Effector CD4-positive, alpha-beta T cell (primary cell): ENCODE data around the gene PDX1. TPM values are rescaled to one million over a fixed set of nuclear protein-coding genes. Genes with fewer than 3 reads are reported as not detected.

Experiments used
- DNase-seq: peaks from one replicate; pipeline ENCODE4 v3.0.0-alpha.2; 2020
- total RNA-seq: gene quantifications from one replicate; lab custom pipeline; 2026; lab: John Stamatoyannopoulos, UW

The PDX1 gene
- not detected for total RNA-seq

GRCh38 chr13:27919934-27920676, at the start of gene PDX1:
Gene PDX1, plus strand, starts transcription at chr13:27920000. Its CDS starts 139 bp downstream, at chr13:27920139.
- no peak for DNase-seq

GRCh38 chr13:27878274-27878673, 41.5 kb upstream of the PDX1 start:
- no peak for DNase-seq

- no peak for DNase-seq
Measured at GRCh38 chr13:27889471-27889870, 30.3 kb upstream of the PDX1 start.

GRCh38 chr13:27896726-27897125, 23.1 kb upstream of the PDX1 start:
- DNase-seq: no peak

- no peak for DNase-seq
Measured at GRCh38 chr13:27904719-27905118, 15.1 kb upstream of the PDX1 start.

GRCh38 chr13:27905650-27906049, 14.2 kb upstream of the PDX1 start:
- no peak for DNase-seq

GRCh38 chr13:27907121-27907787, 12.5 kb upstream of the PDX1 start:
- no peak for DNase-seq

GRCh38 chr13:27909378-27909777, 10.4 kb upstream of the PDX1 start:
- no peak for DNase-seq

- DNase-seq: no peak
Measured at GRCh38 chr13:27911521-27911920, 8.3 kb upstream of the PDX1 start.

GRCh38 chr13:27913160-27913559, 6.6 kb upstream of the PDX1 start:
- DNase-seq: no peak

- DNase-seq: no peak
Measured at GRCh38 chr13:27915301-27916207, 4.2 kb upstream of the PDX1 start.

GRCh38 chr13:27917121-27917947, 2.5 kb upstream of the PDX1 start:
- DNase-seq: no peak

- DNase-seq: no peak
Measured at GRCh38 chr13:27918041-27918917, 1.5 kb upstream of the PDX1 start.

- DNase-seq: no peak
Measured at GRCh38 chr13:27918918-27919658, 712 bp upstream of the PDX1 start.

- DNase-seq: no peak
Measured at GRCh38 chr13:27919659-27919933, 204 bp upstream of the PDX1 start.

GRCh38 chr13:27920677-27921420, 1.0 kb downstream of the PDX1 start:
- DNase-seq: no peak

- DNase-seq: no peak
Measured at GRCh38 chr13:27921421-27921960, 1.7 kb downstream of the PDX1 start.

- no peak for DNase-seq
Measured at GRCh38 chr13:27921961-27922882, 2.4 kb downstream of the PDX1 start.
